GM19324 (cell line): ENCODE data around the gene POLE2.
A peak's percentile ranks its signal among the peaks of the same experiment; 100 is the strongest.
"Not testable (repeated sequence)": the region's sequence is repeated elsewhere in the genome, so short reads cannot be mapped to it uniquely, and the experiment has no call there.

Source experiments
- ATAC-seq: cut with Tn5 transposase; IDR thresholded peaks from one replicate; pipeline ENCODE4 v1.9.1; 2021; ENCODE audit warnings: mild to moderate bottlenecking, moderate library complexity; ENCODE audit not compliant: unreplicated experiment, low FRiP score

POLE2 gene

GRCh38 chr14:49620182-49621113 is 67.6 kb downstream of the POLE2 start, which contains the start of the genes MGAT2 and RPL36AL:
TSS of gene MGAT2 (plus strand) at chr14:49620799. CDS start at chr14:49621269, 470 bp downstream.
TSS of gene RPL36AL (minus strand) at chr14:49620626. CDS start at chr14:49619104, 1,522 bp downstream.
- peak; percentile 94 for ATAC-seq

GRCh38 chr14:49619730-49620129 is 68.3 kb downstream of the POLE2 start:
- ATAC-seq: no peak

DNA sequence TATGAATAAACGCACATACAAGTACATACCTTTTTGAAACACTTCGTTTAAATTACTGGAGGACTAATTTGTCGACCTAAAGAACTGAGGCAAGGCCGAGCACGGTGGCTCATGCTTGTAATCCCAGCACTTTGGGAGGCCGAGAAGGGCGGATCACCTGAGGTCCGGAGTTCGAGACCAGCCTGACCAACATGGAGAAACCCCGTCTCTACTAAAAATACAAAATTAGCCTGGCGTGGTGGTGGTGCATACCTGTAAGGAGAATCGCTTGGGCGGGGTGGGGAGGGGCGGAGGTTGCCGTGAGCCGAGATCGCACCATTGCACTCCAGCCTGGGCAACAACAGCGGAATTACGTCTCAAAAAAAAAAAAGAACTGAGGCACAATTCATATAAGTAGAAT is 68.7 kb downstream of the POLE2 start:
- not testable (repeated sequence) for ATAC-seq

DNA sequence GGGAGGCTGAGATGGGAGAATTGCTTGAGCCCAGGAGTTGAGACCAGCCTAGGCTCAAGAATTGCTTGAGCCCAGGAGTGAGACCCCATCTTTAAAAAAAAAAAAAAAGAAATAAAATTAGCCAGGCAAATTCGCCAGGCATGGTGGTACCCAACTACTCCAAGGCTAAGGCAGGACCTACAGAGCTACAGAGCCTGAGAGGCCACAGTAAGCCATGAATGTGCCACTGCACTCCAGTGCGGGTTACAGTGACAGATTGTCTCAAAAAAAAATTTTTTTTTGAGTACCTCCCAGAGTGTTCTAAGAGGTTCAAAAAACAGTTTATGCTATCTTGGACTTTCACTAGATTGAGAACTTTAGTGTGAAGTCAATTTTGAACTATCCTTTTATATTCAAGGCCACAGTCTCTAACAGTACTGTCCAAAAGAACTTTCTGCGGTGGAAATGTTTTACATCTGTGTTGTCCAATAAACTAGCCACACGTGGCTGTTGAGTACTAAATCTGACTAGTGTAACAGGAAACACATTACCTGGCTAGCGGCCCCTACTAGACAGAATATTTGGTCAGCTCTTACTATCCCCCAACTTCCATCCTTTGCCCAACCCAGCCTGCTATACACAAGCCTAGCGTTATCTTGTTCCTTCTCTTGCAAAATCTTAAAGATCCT is 70.0 kb downstream of the POLE2 start:
- ATAC-seq: no peak

GRCh38 chr14:49615776-49616175 is 72.2 kb downstream of the POLE2 start:
- no peak for ATAC-seq

DNA sequence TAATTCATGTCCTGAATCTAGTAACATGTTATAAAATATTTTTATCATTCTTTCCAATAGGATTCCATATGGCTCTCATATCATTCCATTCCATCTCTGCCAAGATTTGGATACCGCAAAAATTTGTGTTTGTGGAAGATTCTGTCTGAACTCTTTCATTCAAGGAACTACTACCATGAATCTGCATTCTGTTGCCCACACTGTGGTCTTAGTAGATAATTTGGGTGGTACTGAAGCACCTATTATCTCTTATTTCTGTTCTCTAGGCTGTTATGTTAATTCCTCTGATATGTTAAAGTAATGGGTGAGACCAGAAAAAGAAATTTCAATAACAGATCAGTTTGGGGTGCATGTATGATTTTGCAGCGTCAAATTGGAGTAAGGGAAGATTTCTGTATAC is 73.8 kb downstream of the POLE2 start:
- ATAC-seq: no peak

DNA sequence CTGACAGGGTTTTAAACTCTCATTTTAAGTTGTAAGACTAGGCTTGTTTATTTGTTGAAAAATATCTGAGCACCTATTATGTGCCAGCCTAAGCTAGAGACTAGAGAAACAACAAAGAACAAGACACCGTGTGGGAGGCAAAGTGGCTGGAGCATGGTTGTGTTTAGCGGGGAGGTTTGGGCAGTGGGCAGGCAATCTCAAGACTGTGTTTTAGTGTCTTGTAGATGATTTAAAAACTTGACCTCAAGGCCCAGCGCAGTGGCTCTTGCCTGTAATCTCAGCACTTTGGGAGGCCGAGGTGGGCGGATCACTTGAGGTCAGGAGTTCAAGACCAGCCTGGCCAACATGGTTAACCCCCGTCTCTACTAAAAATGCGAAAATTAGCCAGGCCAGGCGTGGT is 75.3 kb downstream of the POLE2 start:
- ATAC-seq: no peak

- ATAC-seq: no peak
These were observed 75.8 kb downstream of the POLE2 start for GRCh38 chr14:49612251-49612650.

DNA sequence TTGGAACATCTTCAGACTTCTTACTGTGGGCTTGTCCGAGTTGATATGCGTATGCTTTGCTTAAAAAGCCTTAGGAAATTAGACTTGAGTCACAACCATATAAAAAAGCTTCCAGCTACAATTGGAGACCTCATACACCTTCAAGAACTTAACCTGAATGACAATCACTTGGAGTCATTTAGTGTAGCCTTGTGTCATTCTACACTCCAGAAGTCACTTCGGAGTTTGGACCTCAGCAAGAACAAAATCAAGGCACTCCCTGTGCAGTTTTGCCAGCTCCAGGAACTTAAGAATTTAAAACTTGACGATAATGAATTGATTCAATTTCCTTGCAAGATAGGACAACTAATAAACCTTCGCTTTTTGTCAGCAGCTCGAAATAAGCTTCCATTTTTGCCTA is 80.4 kb downstream of the POLE2 start:
- ATAC-seq: no peak

DNA sequence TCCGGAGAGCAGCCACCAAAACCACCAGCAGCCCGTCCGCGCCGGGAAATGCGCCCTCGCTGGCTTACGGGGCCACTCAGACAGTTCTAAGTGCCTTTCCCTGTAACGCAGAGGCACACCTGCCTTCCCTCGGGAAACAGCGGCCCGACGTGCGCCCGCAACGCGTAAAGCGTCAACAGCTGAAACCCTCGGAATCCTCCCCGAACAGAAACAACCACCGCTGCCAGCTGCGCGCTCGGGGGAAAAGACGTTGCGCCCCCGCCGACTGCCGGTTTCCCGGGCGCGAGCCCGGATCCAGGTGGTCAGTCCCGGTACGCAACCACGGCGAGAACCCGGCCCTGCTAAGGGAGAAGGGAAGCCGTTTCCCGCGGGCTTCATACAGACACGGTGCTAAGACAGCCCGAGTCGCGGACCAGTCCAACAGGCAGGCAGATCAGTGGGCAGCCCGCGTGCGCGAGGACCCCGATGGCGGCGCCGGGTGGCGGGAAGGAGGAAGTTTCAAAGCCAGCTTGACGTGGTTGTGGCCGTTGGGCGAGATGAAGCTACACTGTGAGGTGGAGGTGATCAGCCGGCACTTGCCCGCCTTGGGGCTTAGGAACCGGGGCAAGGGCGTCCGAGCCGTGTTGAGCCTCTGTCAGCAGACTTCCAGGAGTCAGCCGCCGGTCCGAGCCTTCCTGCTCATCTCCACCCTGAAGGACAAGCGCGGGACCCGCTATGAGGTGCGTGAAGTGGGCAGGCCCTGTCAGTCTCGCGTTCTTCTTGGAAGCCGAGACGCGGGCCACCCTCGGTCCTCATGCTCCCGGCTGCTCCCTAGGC is 89.3 kb downstream of the POLE2 start, which contains the start of gene LRR1:
LRR1 (plus strand) TSS at position 456 of the 816 bp plus-strand sequence; CDS start at position 537, 81 bp downstream.
- peak; percentile 69 for ATAC-seq

DNA sequence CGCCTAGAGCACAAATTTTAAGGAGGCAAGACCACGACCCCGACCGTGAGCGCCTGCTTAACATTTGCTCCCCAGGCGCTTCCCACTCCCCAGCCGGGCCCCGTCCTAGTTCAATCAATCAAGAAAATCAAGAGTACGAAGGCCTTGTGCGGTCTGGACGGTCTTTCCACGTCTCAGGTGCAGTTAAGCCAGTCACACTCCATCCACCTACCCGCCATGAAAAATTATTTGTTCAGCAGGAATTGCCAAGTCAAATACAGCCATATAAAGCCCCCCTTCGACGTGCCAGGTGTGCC is 89.9 kb downstream of the POLE2 start:
- peak; percentile 1 for ATAC-seq

GRCh38 chr14:49594347-49595091 is 93.5 kb downstream of the POLE2 start:
- no peak for ATAC-seq
